ENCODE measurements around the gene MYRFL. TPM values are rescaled to one million over a fixed set of nuclear protein-coding genes. Genes with fewer than 3 reads are reported as not detected.
"Not testable (repeated sequence)": the region's sequence is repeated elsewhere in the genome, so short reads cannot be mapped to it uniquely, and the experiment has no call there.

Gene MYRFL
- polyA plus RNA-seq, 1 donor from 2014 or later = not detected

GRCh38 chr12:69846976-69847375, 21.9 kb downstream of the MYRFL start:
- Histone ChIP-seq H3K36me3 (ENCODE audit: insufficient read depth, low read length) (no peaks in the 10 kb centered on the region), H4K20me1 (ENCODE audit: insufficient read depth) (no peaks in the 10 kb centered on the region), H3F3A (ENCODE audit: insufficient read depth, low read length, poor library complexity, severe bottlenecking) (no peaks in the 10 kb centered on the region), H3K9me2 (ENCODE audit: insufficient read depth, low read length) (no peaks in the 10 kb centered on the region), H3K9ac (ENCODE audit: low read length) (no peak overlapping the region), H3K27ac (ENCODE audit: low read length) (no peak overlapping the region), H3K4me2 (ENCODE audit: low read length) (no peak overlapping the region), H3K79me2 (replicated peaks; ENCODE audit: insufficient read depth, low read length) (no peaks in the 10 kb centered on the region), H3K4me3 (ENCODE audit: low read length) (no peak overlapping the region), H3K9me3 (ENCODE audit: low read length) (no peaks in the 10 kb centered on the region), H2AFZ (ENCODE audit: low read depth, low read length) (no peak overlapping the region), H3K27me3 (ENCODE audit: insufficient read depth, low read depth, low read length) (no peaks in the 10 kb centered on the region)
- TF ChIP-seq POLR2AphosphoS5 (IDR thresholded peaks at IDR 0.05) (no peak), TAF1 (IDR thresholded peaks at IDR 0.05; ENCODE audit: low read depth) (no peak), CTCF (IDR thresholded peaks at IDR 0.05; ENCODE audit: poor library complexity, severe bottlenecking) (no peak), SMC3 (conservative IDR thresholded peaks at IDR 0.05; ENCODE audit: poor library complexity) (no peak), RAD21 (conservative IDR thresholded peaks at IDR 0.05) (no peak)

GRCh38 chr12:69851976-69852375, 26.9 kb downstream of the MYRFL start:
- TF ChIP-seq TAF1 (IDR thresholded peaks at IDR 0.05; ENCODE audit: low read depth) (no peak), RAD21 (conservative IDR thresholded peaks at IDR 0.05) (no peak), EP300 (conservative IDR thresholded peaks at IDR 0.05; ENCODE audit: poor library complexity, severe bottlenecking) (no peak), SMC3 (conservative IDR thresholded peaks at IDR 0.05; ENCODE audit: poor library complexity) (no peak), EZH2 (IDR thresholded peaks at IDR 0.05; ENCODE audit: borderline replicate concordance, insufficient read depth, low read length, poor library complexity, severe bottlenecking) (no peak), CTCF (IDR thresholded peaks at IDR 0.05; ENCODE audit: poor library complexity, severe bottlenecking) (no peak), POLR2AphosphoS5 (IDR thresholded peaks at IDR 0.05) (no peak), MXI1 (conservative IDR thresholded peaks at IDR 0.05; ENCODE audit: poor library complexity, severe bottlenecking) (no peak), REST (IDR thresholded peaks at IDR 0.05; ENCODE audit: borderline replicate concordance) (no peak)
- Histone ChIP-seq H3K79me2 (replicated peaks; ENCODE audit: insufficient read depth, low read length) (no peaks in the 10 kb centered on the region), H3K9me3 (ENCODE audit: low read length) (no peaks in the 10 kb centered on the region)

GRCh38 chr12:69853176-69853961, 28.3 kb downstream of the MYRFL start:
- not testable (repeated sequence) for H3K36me3 ChIP-seq (ENCODE audit: insufficient read depth, low read length); H4K20me1 ChIP-seq (ENCODE audit: insufficient read depth); H3K9ac ChIP-seq (ENCODE audit: low read length); H3K79me2 ChIP-seq (replicated peaks; ENCODE audit: insufficient read depth, low read length); H3F3A ChIP-seq (ENCODE audit: insufficient read depth, low read length, poor library complexity, severe bottlenecking); H3K27ac ChIP-seq (ENCODE audit: low read length); H3K9me2 ChIP-seq (ENCODE audit: insufficient read depth, low read length); H2AFZ ChIP-seq (ENCODE audit: low read depth, low read length); H3K27me3 ChIP-seq (ENCODE audit: insufficient read depth, low read depth, low read length); H3K4me3 ChIP-seq (ENCODE audit: low read length); H3K9me3 ChIP-seq (ENCODE audit: low read length); H3K4me2 ChIP-seq (ENCODE audit: low read length)

More at GRCh38 chr12:69851976-69852375, 26.9 kb downstream of the MYRFL start:
- Histone ChIP-seq H3K27me3 (ENCODE audit: insufficient read depth, low read depth, low read length) (no peaks in the 10 kb centered on the region), H3K36me3 (ENCODE audit: insufficient read depth, low read length) (no peaks in the 10 kb centered on the region), H3K27ac (ENCODE audit: low read length) (no peak overlapping the region), H2AFZ (ENCODE audit: low read depth, low read length) (no peak overlapping the region), H3K9ac (ENCODE audit: low read length) (no peak overlapping the region), H4K20me1 (ENCODE audit: insufficient read depth) (no peaks in the 10 kb centered on the region), H3F3A (ENCODE audit: insufficient read depth, low read length, poor library complexity, severe bottlenecking) (no peaks in the 10 kb centered on the region), H3K4me3 (ENCODE audit: low read length) (no peak overlapping the region), H3K9me2 (ENCODE audit: insufficient read depth, low read length) (no peaks in the 10 kb centered on the region), H3K4me2 (ENCODE audit: low read length) (no peak overlapping the region)
